Suprapubic skin (tissue), 4 donors: Measurements from ENCODE around the gene SMARCA2. TPM values are rescaled to one million over a fixed set of nuclear protein-coding genes. Genes with fewer than 3 reads are reported as not detected.

Experiments used
- DNase-seq, 2 donors: peaks; one replicate each; pipeline ENCODE4 v3.0.0-alpha.2; 2019; ENCODE audit warnings: low spot score in 2 of 2
- H3K27ac ChIP-seq: fragments of 200-600 bp; sonication (generic); one replicate; pipeline ENCODE4 v1.5.1; 2019
- H3K27me3 ChIP-seq: fragments of 200-600 bp; sonication (generic); one replicate; pipeline ENCODE4 v1.5.1; 2019
- H3K36me3 ChIP-seq: fragments of 200-600 bp; sonication (generic); one replicate; pipeline ENCODE4 v1.5.1; 2019
- H3K4me1 ChIP-seq: fragments of 200-600 bp; sonication (generic); one replicate; pipeline ENCODE4 v1.5.1; 2019
- H3K4me3 ChIP-seq: fragments of 200-600 bp; sonication (generic); one replicate; pipeline ENCODE4 v1.5.1; 2019; ENCODE audit warnings: mild to moderate bottlenecking
- H3K9me3 ChIP-seq: fragments of 200-600 bp; sonication (generic); one replicate; pipeline ENCODE4 v1.5.1; 2019
- EP300 ChIP-seq: sonication (generic); formaldehyde crosslinking; IDR thresholded peaks from one replicate; pipeline ENCODE4 v1.6.1; 2017; ENCODE audit warnings: antibody characterized with exemption
- POLR2A ChIP-seq, 2 donors: fragments of 450-650 bp; IDR thresholded peaks; one replicate each; pipeline ENCODE4 v1.6.1; 2017; ENCODE audit warnings: antibody characterized with exemption in 2 of 2, mild to moderate bottlenecking in 2 of 2, moderate library complexity in 2 of 2
- POLR2AphosphoS5 ChIP-seq, 3 donors: sonication (generic); formaldehyde crosslinking; IDR thresholded peaks; one replicate each; pipeline ENCODE4 v1.6.1; 2017; ENCODE audit warnings: antibody characterized with exemption in 3 of 3
- WGBS: methylation state at CpG from one replicate; pipeline ENCODE4 v1.1.5; 2018; 5-methylcytosine and 5-hydroxymethylcytosine counted together
- total RNA-seq, 4 donors: library from RNA; depleted of rRNA; stranded (reverse); fragments of >200 nt; gene quantifications; one replicate each; pipeline ENCODE4 v1.1.0, GENCODE V29; 2016
- TF ChIP-seq, protein P1 (sequence below), 2 donors: fragments of 200-600 bp in 1 of 2; fragments of 450-650 bp in 1 of 2; sonication (generic) in 1 of 2; IDR thresholded peaks; one replicate each; pipeline ENCODE4 v1.5.1; 2016 to 2019; ENCODE audit warnings: antibody characterized with exemption in 2 of 2, mild to moderate bottlenecking in 1 of 2, moderate library complexity in 1 of 2

The SMARCA2 gene
- total RNA-seq, 4 donors from 2014 or later, result 88.9 to 236 (median 140) TPM

DNA sequence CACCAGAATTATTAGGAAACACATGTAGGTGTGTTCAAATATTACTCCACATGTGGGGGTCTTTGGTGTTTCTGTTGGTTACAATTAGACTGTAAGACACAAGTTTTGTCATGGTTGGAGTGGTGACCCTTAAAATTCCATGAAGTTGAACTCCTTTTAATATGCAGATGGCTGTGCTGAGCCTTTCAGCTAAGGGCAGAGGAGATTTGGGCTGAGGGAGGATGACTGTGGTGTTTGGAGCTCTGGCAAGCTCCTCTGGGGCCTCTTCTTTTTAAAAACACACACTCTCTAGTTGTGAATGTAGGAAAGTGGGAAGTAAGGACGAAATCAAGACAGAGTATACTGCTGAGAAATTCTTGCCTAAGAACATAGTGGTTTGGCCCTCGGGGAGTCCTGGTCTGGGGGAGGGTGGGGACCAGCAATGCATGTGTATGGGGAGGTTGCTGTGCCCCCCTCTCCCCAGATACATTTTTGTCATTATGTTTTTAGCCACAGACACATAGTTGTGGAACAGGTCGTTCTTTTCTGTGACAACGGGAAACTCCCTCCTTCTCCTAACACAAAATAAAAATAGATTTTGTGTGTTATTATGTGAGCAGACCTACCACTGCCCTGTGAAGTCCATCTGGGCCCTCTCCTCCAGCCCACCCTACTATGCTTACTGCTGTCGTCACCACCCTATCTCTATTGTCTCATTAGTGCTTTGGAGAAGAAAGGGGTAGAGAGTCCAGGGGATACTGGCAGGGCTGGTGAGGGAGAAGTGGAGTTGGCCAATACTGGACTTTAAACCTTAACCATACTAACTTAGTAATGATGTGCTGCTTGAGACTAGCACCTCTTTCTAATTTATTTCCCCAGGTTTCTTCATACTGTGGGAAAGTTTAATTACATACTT, 10.0 kb downstream of the SMARCA2 start:
- no peaks in the 10 kb centered on the region for H3K27me3 ChIP-seq
- TF ChIP-seq POLR2A (IDR thresholded peaks at IDR 0.05), result no peak
- TF ChIP-seq EP300, result no peak
- no peak for TF ChIP-seq POLR2AphosphoS5 (IDR thresholded peaks at IDR 0.05)
- TF ChIP-seq, protein P1, sequence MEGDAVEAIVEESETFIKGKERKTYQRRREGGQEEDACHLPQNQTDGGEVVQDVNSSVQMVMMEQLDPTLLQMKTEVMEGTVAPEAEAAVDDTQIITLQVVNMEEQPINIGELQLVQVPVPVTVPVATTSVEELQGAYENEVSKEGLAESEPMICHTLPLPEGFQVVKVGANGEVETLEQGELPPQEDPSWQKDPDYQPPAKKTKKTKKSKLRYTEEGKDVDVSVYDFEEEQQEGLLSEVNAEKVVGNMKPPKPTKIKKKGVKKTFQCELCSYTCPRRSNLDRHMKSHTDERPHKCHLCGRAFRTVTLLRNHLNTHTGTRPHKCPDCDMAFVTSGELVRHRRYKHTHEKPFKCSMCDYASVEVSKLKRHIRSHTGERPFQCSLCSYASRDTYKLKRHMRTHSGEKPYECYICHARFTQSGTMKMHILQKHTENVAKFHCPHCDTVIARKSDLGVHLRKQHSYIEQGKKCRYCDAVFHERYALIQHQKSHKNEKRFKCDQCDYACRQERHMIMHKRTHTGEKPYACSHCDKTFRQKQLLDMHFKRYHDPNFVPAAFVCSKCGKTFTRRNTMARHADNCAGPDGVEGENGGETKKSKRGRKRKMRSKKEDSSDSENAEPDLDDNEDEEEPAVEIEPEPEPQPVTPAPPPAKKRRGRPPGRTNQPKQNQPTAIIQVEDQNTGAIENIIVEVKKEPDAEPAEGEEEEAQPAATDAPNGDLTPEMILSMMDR (IDR thresholded peaks at IDR 0.05), result no peak

DNA sequence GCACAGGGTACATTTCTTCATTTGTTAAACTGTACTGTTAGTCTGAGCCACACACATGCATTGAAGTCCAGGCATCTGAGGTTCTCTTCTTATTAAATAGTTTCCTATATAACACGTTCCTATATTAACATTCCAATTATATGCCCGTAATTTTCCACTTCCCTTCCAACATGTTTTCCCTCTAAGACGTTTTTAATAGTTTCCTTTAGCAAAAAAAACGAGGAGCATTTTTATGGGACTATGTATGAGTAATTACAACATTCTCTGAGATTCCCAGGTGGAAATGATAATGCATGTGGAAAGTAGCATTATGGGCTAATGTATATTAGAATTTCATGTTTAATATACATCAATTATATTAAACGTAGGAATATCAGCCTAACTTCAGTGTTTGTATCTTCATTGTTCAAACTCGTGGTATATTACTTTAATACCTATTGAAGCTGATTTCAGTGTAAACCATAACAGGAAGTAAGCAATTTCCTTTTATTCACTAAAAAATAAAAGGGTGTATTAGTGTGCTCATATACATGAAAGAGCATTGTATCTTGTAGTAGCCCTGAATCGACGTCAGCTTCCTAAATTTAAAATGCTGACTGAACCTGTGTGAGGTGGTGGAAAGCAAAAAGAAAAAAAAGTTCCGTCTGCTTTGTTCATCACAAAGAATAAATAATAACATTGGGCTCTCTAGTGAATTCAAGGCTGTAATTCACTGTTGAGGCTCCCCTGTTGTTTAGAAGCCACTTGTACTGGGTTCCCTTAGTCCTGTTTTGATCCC, 11.3 kb downstream of the SMARCA2 start:
- Histone ChIP-seq H3K4me3 (no peak overlapping the region), H3K27ac (peak overlapping the region; percentile 76), H3K4me1 (peaks cover 100% of the 10 kb centered on the region), H3K9me3 (no peaks in the 10 kb centered on the region), H3K27me3 (no peaks in the 10 kb centered on the region), H3K36me3 (no peaks in the 10 kb centered on the region)
- no peak for TF ChIP-seq POLR2A (IDR thresholded peaks at IDR 0.05)
- TF ChIP-seq, protein P1 (IDR thresholded peaks at IDR 0.05), result no peak
- TF ChIP-seq EP300, result no peak
- TF ChIP-seq POLR2AphosphoS5 (IDR thresholded peaks at IDR 0.05), result no peak
- 53% methylated on average over 9 of the region's 9 CpGs for WGBS
- DNase-seq, result no peak

More for the DNA sequence above, 10.0 kb downstream of the SMARCA2 start:
- H3K36me3 ChIP-seq, result no peaks in the 10 kb centered on the region
- 40% methylated on average over 5 of the region's 5 CpGs for WGBS
- H3K4me1 ChIP-seq, result peaks cover 100% of the 10 kb centered on the region
- H3K9me3 ChIP-seq, result no peaks in the 10 kb centered on the region
- H3K4me3 ChIP-seq, result peak overlapping the region; percentile 2
- no peak for DNase-seq
- H3K27ac ChIP-seq, result peak overlapping the region; percentile 76

DNA sequence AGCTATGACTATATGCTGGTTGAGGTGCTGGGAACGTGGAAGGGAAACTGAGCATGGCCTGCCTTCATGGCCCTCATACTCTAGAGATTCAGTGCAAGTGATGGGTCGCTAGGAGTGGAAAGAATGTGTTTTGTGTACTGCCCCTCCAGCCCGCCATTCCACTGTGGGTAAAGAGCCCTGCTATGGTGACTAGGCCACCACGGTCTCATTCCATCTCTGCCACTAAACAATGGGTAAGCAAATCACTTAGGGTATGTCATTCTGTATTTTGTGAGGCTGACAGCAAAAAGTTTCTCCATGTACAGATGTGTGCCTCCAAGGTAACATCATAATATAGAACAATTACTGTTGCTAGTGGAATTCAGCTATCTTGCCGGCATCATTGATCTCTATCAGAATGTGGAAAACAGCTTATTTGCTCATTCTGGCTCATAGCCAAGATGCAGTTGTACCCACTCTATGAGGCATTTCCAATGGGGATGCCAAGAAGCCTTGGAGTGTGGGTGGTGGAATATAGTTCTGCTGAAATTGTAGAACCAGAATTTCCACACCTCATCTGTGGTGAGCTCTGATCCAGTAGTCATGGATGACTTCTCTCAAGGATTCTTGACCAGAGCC, 12.5 kb downstream of the SMARCA2 start:
- no peaks in the 10 kb centered on the region for H3K27me3 ChIP-seq
- peaks cover 3% of the 10 kb centered on the region for H3K36me3 ChIP-seq
- WGBS, result 88% methylated on average over 5 of the region's 5 CpGs
- no peaks in the 10 kb centered on the region for H3K9me3 ChIP-seq
- peaks cover 99% of the 10 kb centered on the region for H3K4me1 ChIP-seq
- no peak overlapping the region for H3K4me3 ChIP-seq
- no peak for DNase-seq
- TF ChIP-seq EP300, result no peak
- no peak for TF ChIP-seq POLR2A (IDR thresholded peaks at IDR 0.05)
- TF ChIP-seq, protein P1 (IDR thresholded peaks at IDR 0.05), result no peak
- no peak for TF ChIP-seq POLR2AphosphoS5 (IDR thresholded peaks at IDR 0.05)
- peak overlapping the region; percentile 2 for H3K27ac ChIP-seq

DNA sequence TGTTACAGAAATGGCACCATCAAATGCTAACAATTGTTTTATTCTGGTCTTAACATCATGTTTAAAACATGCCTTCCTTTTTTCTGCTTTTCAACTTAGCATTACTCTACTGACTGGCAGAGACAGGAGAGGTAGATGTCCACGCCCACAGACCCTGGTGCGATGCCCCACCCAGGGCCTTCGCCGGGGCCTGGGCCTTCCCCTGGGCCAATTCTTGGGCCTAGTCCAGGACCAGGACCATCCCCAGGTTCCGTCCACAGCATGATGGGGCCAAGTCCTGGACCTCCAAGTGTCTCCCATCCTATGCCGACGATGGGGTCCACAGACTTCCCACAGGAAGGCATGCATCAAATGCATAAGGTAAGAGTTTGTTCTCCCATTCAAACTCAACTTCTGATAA, 13.7 kb downstream of the SMARCA2 start:
- H3K9me3 ChIP-seq, result no peaks in the 10 kb centered on the region
- peaks cover 15% of the 10 kb centered on the region for H3K36me3 ChIP-seq
- DNase-seq, result no peak
- H3K4me1 ChIP-seq, result peaks cover 87% of the 10 kb centered on the region
- H3K27me3 ChIP-seq, result no peaks in the 10 kb centered on the region
- H3K27ac ChIP-seq, result no peak overlapping the region
- TF ChIP-seq POLR2AphosphoS5 (IDR thresholded peaks at IDR 0.05) (no peak), EP300 (no peak), POLR2A (IDR thresholded peaks at IDR 0.05) (no peak)
- TF ChIP-seq, protein P1 (IDR thresholded peaks at IDR 0.05), result no peak
- H3K4me3 ChIP-seq, result no peak overlapping the region
- 70% methylated on average over 7 of the region's 7 CpGs for WGBS
